ENCODE data around the gene CAPZB.

GRCh38 chr1:19478322-19478721 lies 7.0 kb downstream of the CAPZB start:
- no peak for TF ChIP-seq CTCF (conservative IDR thresholded peaks at IDR 0.05; ENCODE audit: low read length)
- TF ChIP-seq EZH2phosphoT487 (IDR thresholded peaks at IDR 0.05; ENCODE audit: borderline replicate concordance) = no peak

All from Loucy (cell line).